Activated CD8-positive, alpha-beta memory T cell treated with anti-CD3 and anti-CD28 coated beads for 48 hours (primary cell): ENCODE measurements around the gene RAP2C.
"Not testable (repeated sequence)": the region's sequence is repeated elsewhere in the genome, so short reads cannot be mapped to it uniquely, and the experiment has no call there.

Experiments used
- DNase-seq, 3 experiments: peaks; one replicate each; pipeline ENCODE4 v3.0.0-alpha.2; 2020; ENCODE audit warnings: low read depth in 2 of 3, low spot score in 2 of 3

RAP2C gene

GRCh38 chrX:132200976-132201375, 18.3 kb downstream of the RAP2C start:
- DNase-seq, result no peak

GRCh38 chrX:132199941-132200340, 19.3 kb downstream of the RAP2C start:
- DNase-seq, result no peak

GRCh38 chrX:132193872-132194574, 25.2 kb downstream of the RAP2C start:
- no peak for DNase-seq

GRCh38 chrX:132191938-132192337, 27.3 kb downstream of the RAP2C start:
- no peak for DNase-seq

- DNase-seq, result no peak
Observed at GRCh38 chrX:132188175-132188574, 31.1 kb downstream of the RAP2C start.

GRCh38 chrX:132187451-132187850, 31.8 kb downstream of the RAP2C start:
- DNase-seq, result no peak

GRCh38 chrX:132184871-132185270, 34.4 kb downstream of the RAP2C start:
- DNase-seq, result no peak

- no peak for DNase-seq
Observed at GRCh38 chrX:132181364-132181763, 37.9 kb downstream of the RAP2C start.

- no peak for DNase-seq
Observed at GRCh38 chrX:132180929-132181328, 38.3 kb downstream of the RAP2C start.

- no peak for DNase-seq
Observed at GRCh38 chrX:132173647-132174046, 45.6 kb downstream of the RAP2C start.

GRCh38 chrX:132171881-132172280, 47.4 kb downstream of the RAP2C start:
- DNase-seq, result no peak

- no peak for DNase-seq
Observed at GRCh38 chrX:132171478-132171877, 47.8 kb downstream of the RAP2C start.

GRCh38 chrX:132169554-132169953, 49.7 kb downstream of the RAP2C start:
- no peak for DNase-seq

GRCh38 chrX:132165651-132166050, 53.6 kb downstream of the RAP2C start:
- no peak for DNase-seq

- no peak for DNase-seq
Observed at GRCh38 chrX:132165005-132165404, 54.2 kb downstream of the RAP2C start.

GRCh38 chrX:132163094-132163493, 56.2 kb downstream of the RAP2C start:
- not testable (repeated sequence) for DNase-seq

- DNase-seq, result no peak
Observed at GRCh38 chrX:132153166-132153565, 66.1 kb downstream of the RAP2C start.
